DND-41 (cell line): Measurements from ENCODE around the gene PCSK9.

ENCODE experiments used
- CTCF ChIP-seq: IDR thresholded peaks from 2 replicates; pipeline ENCODE4 v1.5.1; 2012; ENCODE audit warnings: borderline replicate concordance, low read length, moderate library complexity, mild to moderate bottlenecking; ENCODE audit not compliant: poor library complexity, severe bottlenecking; ENCODE audit errors: extremely low read depth
- EZH2 ChIP-seq: IDR thresholded peaks from 3 replicates; pipeline ENCODE4 v1.6.1; 2012; ENCODE audit warnings: borderline replicate concordance, low read depth, mild to moderate bottlenecking, moderate library complexity, low read length, inconsistent platforms; ENCODE audit not compliant: severe bottlenecking

DNA sequence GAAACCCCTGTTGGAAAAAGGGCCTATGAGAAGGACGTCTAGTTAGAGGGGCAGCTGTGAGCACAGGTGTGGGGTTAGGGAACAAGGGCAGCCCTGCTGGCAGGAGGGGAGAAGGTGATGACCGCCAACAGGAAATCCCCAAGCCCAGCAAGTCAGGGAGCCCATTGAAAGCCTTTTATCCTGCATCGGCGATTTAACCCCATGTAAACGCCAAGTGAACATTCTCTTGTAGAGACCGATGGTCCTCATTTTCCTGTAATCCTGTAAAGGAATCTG lies 41.7 kb upstream of the PCSK9 start:
- TF ChIP-seq EZH2 (no peak), CTCF (no peak)
